ENCODE data around the gene TRIM47. TPM values are rescaled to one million over a fixed set of nuclear protein-coding genes. Genes with fewer than 3 reads are reported as not detected.
A peak's percentile ranks its signal among the peaks of the same experiment; 100 is the strongest.

The TRIM47 gene
- total RNA-seq, 2 donors from 2014 or later, result 33.7 to 71.5 TPM

DNA sequence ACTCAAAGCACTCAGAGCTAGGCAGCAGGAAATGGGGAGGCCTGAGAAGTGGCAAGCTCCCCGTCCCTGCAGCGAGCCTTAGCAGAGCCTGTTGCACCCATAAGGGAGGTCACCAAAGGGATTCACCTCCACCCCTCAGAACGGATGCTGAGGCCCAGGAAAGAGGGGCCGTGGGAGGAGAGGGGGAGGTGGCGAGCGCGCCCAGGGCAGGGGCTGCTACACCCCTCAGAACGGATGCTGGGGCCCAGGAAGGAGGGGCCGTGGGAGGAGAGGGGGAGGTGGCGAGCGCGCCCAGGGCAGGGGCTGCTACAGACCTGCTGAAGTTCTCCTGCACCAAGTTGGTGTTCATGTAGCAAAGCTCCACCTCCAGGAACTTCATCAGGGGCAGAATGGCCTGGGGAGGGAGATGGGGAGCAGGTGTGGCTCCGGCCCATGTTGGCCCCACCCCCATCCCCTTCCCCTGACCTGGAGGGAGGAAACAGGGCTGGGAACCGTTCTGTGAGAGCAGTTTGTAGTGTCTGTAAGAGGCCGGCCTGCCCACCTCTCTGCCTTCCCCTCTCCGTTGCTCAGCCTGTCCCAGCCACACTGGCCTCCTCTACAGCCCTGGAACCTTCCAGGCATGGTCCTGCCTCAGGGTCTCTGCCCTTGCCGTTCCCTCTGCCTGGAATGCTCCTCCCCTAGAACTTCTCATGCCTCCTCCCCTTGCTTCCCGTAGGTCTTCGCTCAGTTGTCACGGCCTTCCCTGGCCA lies 45.6 kb downstream of the TRIM47 start:
- Histone ChIP-seq H3K9ac (ENCODE audit: low read depth in 2 of 2, low read length in 2 of 2) (peak overlapping the region in 1 of 2 donors; percentile 21), H3K4me1 (peaks cover 3% of the 10 kb centered on the region), H3K36me3 (no peaks in the 10 kb centered on the region), H3K27me3 (no peaks in the 10 kb centered on the region), H3K27ac (peak overlapping the region; percentile 36), H3K9me3 (no peaks in the 10 kb centered on the region), H3K4me3 (no peak overlapping the region)
- intact Hi-C loops (cut with DNase I), result no loop called here
- TF ChIP-seq, protein P1, sequence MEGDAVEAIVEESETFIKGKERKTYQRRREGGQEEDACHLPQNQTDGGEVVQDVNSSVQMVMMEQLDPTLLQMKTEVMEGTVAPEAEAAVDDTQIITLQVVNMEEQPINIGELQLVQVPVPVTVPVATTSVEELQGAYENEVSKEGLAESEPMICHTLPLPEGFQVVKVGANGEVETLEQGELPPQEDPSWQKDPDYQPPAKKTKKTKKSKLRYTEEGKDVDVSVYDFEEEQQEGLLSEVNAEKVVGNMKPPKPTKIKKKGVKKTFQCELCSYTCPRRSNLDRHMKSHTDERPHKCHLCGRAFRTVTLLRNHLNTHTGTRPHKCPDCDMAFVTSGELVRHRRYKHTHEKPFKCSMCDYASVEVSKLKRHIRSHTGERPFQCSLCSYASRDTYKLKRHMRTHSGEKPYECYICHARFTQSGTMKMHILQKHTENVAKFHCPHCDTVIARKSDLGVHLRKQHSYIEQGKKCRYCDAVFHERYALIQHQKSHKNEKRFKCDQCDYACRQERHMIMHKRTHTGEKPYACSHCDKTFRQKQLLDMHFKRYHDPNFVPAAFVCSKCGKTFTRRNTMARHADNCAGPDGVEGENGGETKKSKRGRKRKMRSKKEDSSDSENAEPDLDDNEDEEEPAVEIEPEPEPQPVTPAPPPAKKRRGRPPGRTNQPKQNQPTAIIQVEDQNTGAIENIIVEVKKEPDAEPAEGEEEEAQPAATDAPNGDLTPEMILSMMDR (IDR thresholded peaks at IDR 0.05), result no peak
- no peak for DNase-seq

GRCh38 chr17:75832164-75832651 lies 46.2 kb downstream of the TRIM47 start:
- DNase-seq, result no peak
- Histone ChIP-seq H3K4me1 (peaks cover 4% of the 10 kb centered on the region), H3K36me3 (no peaks in the 10 kb centered on the region)

GRCh38 chr17:75831032-75831571 lies 47.3 kb downstream of the TRIM47 start:
- intact Hi-C loops (cut with DNase I), result no loop called here
- H3K9me3 ChIP-seq, result no peaks in the 10 kb centered on the region
- H3K4me3 ChIP-seq, result peak overlapping the region; percentile 4
- H3K36me3 ChIP-seq, result no peaks in the 10 kb centered on the region
- TF ChIP-seq, protein P1 (IDR thresholded peaks at IDR 0.05), result no peak
- peak overlapping the region in 1 of 2 donors; percentile 71 for H3K9ac ChIP-seq (ENCODE audit: low read depth in 2 of 2, low read length in 2 of 2)
- H3K27ac ChIP-seq, result peak overlapping the region; percentile 33
- peaks cover 4% of the 10 kb centered on the region for H3K4me1 ChIP-seq
- no peaks in the 10 kb centered on the region for H3K27me3 ChIP-seq
- no peak for DNase-seq

More at GRCh38 chr17:75832164-75832651, 46.2 kb downstream of the TRIM47 start:
- Histone ChIP-seq H3K4me3 (no peak overlapping the region), H3K27me3 (no peaks in the 10 kb centered on the region), H3K9ac (ENCODE audit: low read depth in 2 of 2, low read length in 2 of 2) (peak overlapping the region in 1 of 2 donors; percentile 21), H3K9me3 (no peaks in the 10 kb centered on the region), H3K27ac (peak overlapping the region; percentile 36)
- TF ChIP-seq, protein P1 (IDR thresholded peaks at IDR 0.05), result no peak
- intact Hi-C loops (cut with DNase I), result no loop called here

DNA sequence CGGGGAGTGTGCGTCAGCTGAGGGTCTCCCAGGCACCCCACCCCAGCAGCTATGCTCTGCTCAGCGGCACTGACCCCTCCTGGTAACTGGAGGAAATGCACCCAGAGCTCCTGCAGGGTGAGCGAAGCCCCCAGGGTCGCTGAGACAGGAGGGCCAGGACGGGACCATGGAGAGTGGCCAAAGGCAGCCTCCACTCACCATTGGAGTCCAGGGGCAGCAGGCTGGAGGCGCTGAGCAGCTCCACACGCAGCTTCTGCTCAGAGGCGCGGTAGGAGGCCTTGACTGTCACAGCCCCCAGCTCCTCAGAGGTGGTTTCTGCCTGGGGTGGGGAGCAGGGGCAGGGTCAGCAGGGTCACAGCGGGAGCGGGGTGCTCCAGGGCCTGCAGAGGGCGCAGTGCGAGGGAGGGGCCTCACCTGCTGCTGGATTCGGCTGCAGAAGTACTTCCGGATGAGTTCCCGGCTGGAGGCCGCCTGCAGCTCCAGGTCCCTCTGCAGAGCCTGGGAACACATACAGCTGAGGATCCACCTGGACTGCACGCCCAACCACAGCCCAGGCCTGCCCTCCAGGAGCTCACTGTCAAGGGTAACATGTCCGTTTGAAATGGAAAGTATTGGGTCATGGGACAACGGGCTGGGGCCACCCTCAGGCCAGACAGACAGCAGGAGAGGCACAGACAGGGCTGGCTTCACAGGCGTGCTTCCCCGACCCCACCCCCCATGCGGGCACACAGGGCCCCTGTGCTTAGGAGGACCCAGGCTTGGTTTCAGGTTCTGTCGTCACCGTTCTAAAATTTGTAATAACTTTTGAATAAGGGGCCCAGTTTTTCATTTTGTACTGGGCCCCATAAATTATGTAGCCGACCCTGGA lies 48.0 kb downstream of the TRIM47 start:
- no peaks in the 10 kb centered on the region for H3K9me3 ChIP-seq
- peak overlapping the region in 1 of 2 donors; percentile 71 for H3K9ac ChIP-seq (ENCODE audit: low read depth in 2 of 2, low read length in 2 of 2)
- H3K36me3 ChIP-seq, result no peaks in the 10 kb centered on the region
- H3K4me3 ChIP-seq, result peak overlapping the region; percentile 4
- intact Hi-C loops (cut with DNase I), result no loop called here
- peaks cover 4% of the 10 kb centered on the region for H3K4me1 ChIP-seq
- TF ChIP-seq, protein P1 (IDR thresholded peaks at IDR 0.05), result peak; percentile 52
- peak; percentile 64 for DNase-seq
- H3K27ac ChIP-seq, result peak overlapping the region; percentile 33
- no peaks in the 10 kb centered on the region for H3K27me3 ChIP-seq

GRCh38 chr17:75829747-75830146 lies 48.6 kb downstream of the TRIM47 start:
- DNase-seq, result no peak
- no peak overlapping the region for H3K4me3 ChIP-seq
- peaks cover 4% of the 10 kb centered on the region for H3K4me1 ChIP-seq
- H3K27me3 ChIP-seq, result no peaks in the 10 kb centered on the region
- no peak overlapping the region for H3K27ac ChIP-seq
- no peaks in the 10 kb centered on the region for H3K9me3 ChIP-seq
- no peaks in the 10 kb centered on the region for H3K36me3 ChIP-seq
- intact Hi-C loops (cut with DNase I), result no loop called here
- peak overlapping the region in 1 of 2 donors; percentile 71 for H3K9ac ChIP-seq (ENCODE audit: low read depth in 2 of 2, low read length in 2 of 2)
- TF ChIP-seq, protein P1 (IDR thresholded peaks at IDR 0.05), result no peak

Data from colonic mucosa (tissue), 4 donors.